Measurements from ENCODE around the gene NCAM2.
"Not testable (repeated sequence)": the region's sequence is repeated elsewhere in the genome, so short reads cannot be mapped to it uniquely, and the experiment has no call there.

NCAM2 gene

GRCh38 chr21:21109736-21110135 is 111.5 kb downstream of the NCAM2 start:
- no peak overlapping the region for H3K27ac ChIP-seq (ENCODE audit: low read length)

GRCh38 chr21:21111309-21111920 is 113.2 kb downstream of the NCAM2 start:
- no peaks in the 10 kb centered on the region for H3K27me3 ChIP-seq (ENCODE audit: low read depth, low read length)
- no peaks in the 10 kb centered on the region for H3K4me1 ChIP-seq (ENCODE audit: control insufficient read depth in 1 of 2, insufficient read depth in 2 of 2, low read length in 2 of 2)
- H3K36me3 ChIP-seq (ENCODE audit: control insufficient read depth in 1 of 2, insufficient read depth in 2 of 2, low read length in 2 of 2) = no peaks in the 10 kb centered on the region
- no peak overlapping the region for H3K4me3 ChIP-seq (ENCODE audit: low read depth in 1 of 2, low read length in 2 of 2)
- no peaks in the 10 kb centered on the region for H3K9me3 ChIP-seq (ENCODE audit: control insufficient read depth in 1 of 2, low read length in 2 of 2)
- H3K27ac ChIP-seq (ENCODE audit: low read length) = no peak overlapping the region

More at GRCh38 chr21:21109736-21110135, 111.5 kb downstream of the NCAM2 start:
- no peaks in the 10 kb centered on the region for H3K27me3 ChIP-seq (ENCODE audit: low read depth, low read length)
- H3K36me3 ChIP-seq (ENCODE audit: control insufficient read depth in 1 of 2, insufficient read depth in 2 of 2, low read length in 2 of 2) = no peaks in the 10 kb centered on the region
- H3K4me3 ChIP-seq (ENCODE audit: low read depth in 1 of 2, low read length in 2 of 2) = no peak overlapping the region
- H3K9me3 ChIP-seq (ENCODE audit: control insufficient read depth in 1 of 2, low read length in 2 of 2) = no peaks in the 10 kb centered on the region
- H3K4me1 ChIP-seq (ENCODE audit: control insufficient read depth in 1 of 2, insufficient read depth in 2 of 2, low read length in 2 of 2) = no peaks in the 10 kb centered on the region

GRCh38 chr21:21114461-21114860 is 116.3 kb downstream of the NCAM2 start:
- H3K36me3 ChIP-seq (ENCODE audit: control insufficient read depth in 1 of 2, insufficient read depth in 2 of 2, low read length in 2 of 2) = no peaks in the 10 kb centered on the region
- no peak overlapping the region for H3K4me3 ChIP-seq (ENCODE audit: low read depth in 1 of 2, low read length in 2 of 2)
- H3K27ac ChIP-seq (ENCODE audit: low read length) = no peak overlapping the region
- H3K27me3 ChIP-seq (ENCODE audit: low read depth, low read length) = no peaks in the 10 kb centered on the region
- no peaks in the 10 kb centered on the region for H3K4me1 ChIP-seq (ENCODE audit: control insufficient read depth in 1 of 2, insufficient read depth in 2 of 2, low read length in 2 of 2)
- H3K9me3 ChIP-seq (ENCODE audit: control insufficient read depth in 1 of 2, low read length in 2 of 2) = no peaks in the 10 kb centered on the region

DNA sequence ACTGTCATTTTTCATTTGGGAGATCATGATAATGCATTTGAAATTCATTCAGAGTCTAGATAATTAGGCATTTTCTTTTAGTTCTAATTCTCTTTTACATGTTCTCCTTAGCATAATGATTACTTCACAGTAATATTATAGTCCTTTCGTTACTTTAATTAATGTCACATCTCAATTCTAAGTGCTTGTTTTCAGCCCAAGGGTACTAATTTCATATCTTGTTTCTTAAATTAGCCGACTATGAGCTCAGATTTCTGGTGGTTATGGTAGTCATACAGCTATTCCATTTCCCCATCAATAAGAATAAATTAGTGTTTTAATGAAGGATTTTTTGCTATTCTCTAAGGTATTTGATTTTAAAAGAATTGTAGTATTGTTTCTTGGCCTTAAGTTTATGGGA is 120.9 kb downstream of the NCAM2 start:
- Histone ChIP-seq H3K27me3 (ENCODE audit: low read depth, low read length) (no peaks in the 10 kb centered on the region), H3K36me3 (ENCODE audit: control insufficient read depth in 1 of 2, insufficient read depth in 2 of 2, low read length in 2 of 2) (no peaks in the 10 kb centered on the region), H3K9me3 (ENCODE audit: control insufficient read depth in 1 of 2, low read length in 2 of 2) (no peaks in the 10 kb centered on the region), H3K4me1 (ENCODE audit: control insufficient read depth in 1 of 2, insufficient read depth in 2 of 2, low read length in 2 of 2) (no peaks in the 10 kb centered on the region), H3K4me3 (ENCODE audit: low read depth in 1 of 2, low read length in 2 of 2) (no peak overlapping the region), H3K27ac (ENCODE audit: low read length) (no peak overlapping the region)

- no peaks in the 10 kb centered on the region for H3K9me3 ChIP-seq (ENCODE audit: control insufficient read depth in 1 of 2, low read length in 2 of 2)
- H3K27ac ChIP-seq (ENCODE audit: low read length) = no peak overlapping the region
- H3K27me3 ChIP-seq (ENCODE audit: low read depth, low read length) = no peaks in the 10 kb centered on the region
- H3K4me3 ChIP-seq (ENCODE audit: low read depth in 1 of 2, low read length in 2 of 2) = no peak overlapping the region
- no peaks in the 10 kb centered on the region for H3K4me1 ChIP-seq (ENCODE audit: control insufficient read depth in 1 of 2, insufficient read depth in 2 of 2, low read length in 2 of 2)
- H3K36me3 ChIP-seq (ENCODE audit: control insufficient read depth in 1 of 2, insufficient read depth in 2 of 2, low read length in 2 of 2) = no peaks in the 10 kb centered on the region
These were observed 124.5 kb downstream of the NCAM2 start for GRCh38 chr21:21122680-21123079.

DNA sequence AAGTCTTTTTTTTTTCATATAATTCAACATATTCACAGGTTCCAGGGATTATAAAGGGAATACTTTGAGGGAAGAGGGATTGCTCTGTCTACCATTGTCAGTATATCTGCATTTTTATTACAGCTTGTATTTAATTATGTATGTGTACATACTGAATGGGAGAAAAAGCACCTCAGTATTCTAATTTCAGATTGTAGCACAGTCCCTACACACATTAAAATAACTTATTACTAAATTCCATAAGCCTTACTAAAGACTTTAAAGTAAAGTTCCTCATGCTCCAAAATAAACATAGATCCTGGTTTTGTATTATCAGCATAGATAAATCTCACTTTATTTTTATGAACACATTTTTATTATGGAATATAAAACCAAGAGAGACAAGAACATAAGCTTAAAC is 134.2 kb downstream of the NCAM2 start:
- no peaks in the 10 kb centered on the region for H3K36me3 ChIP-seq (ENCODE audit: control insufficient read depth in 1 of 2, insufficient read depth in 2 of 2, low read length in 2 of 2)
- H3K27me3 ChIP-seq (ENCODE audit: low read depth, low read length) = no peaks in the 10 kb centered on the region
- no peak overlapping the region for H3K4me3 ChIP-seq (ENCODE audit: low read depth in 1 of 2, low read length in 2 of 2)
- H3K27ac ChIP-seq (ENCODE audit: low read length) = no peak overlapping the region
- H3K9me3 ChIP-seq (ENCODE audit: control insufficient read depth in 1 of 2, low read length in 2 of 2) = no peaks in the 10 kb centered on the region
- H3K4me1 ChIP-seq (ENCODE audit: control insufficient read depth in 1 of 2, insufficient read depth in 2 of 2, low read length in 2 of 2) = no peaks in the 10 kb centered on the region

DNA sequence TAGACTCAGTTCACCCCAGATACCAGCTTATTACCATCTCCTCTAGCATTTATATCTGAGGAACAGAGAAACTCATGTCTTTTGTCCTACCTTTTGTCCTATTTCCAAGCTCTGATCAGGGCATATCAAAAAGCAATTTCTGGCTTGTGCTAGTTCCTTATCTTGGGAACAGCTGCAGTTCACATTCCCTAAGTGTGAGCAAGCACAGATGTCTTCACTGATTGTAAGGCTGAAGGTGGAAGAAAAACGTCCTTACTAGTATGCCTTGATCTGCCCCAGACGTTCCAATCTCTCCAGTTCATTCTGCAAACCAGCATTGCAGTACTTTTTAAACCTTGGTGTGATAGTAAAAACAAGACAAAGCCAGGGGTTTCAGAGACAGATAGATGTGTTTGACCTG is 139.8 kb downstream of the NCAM2 start:
- Histone ChIP-seq H3K27ac (ENCODE audit: low read length) (no peak overlapping the region), H3K4me3 (ENCODE audit: low read depth in 1 of 2, low read length in 2 of 2) (no peak overlapping the region), H3K36me3 (ENCODE audit: control insufficient read depth in 1 of 2, insufficient read depth in 2 of 2, low read length in 2 of 2) (no peaks in the 10 kb centered on the region), H3K9me3 (ENCODE audit: control insufficient read depth in 1 of 2, low read length in 2 of 2) (no peaks in the 10 kb centered on the region), H3K4me1 (ENCODE audit: control insufficient read depth in 1 of 2, insufficient read depth in 2 of 2, low read length in 2 of 2) (no peaks in the 10 kb centered on the region), H3K27me3 (ENCODE audit: low read depth, low read length) (no peaks in the 10 kb centered on the region)

DNA sequence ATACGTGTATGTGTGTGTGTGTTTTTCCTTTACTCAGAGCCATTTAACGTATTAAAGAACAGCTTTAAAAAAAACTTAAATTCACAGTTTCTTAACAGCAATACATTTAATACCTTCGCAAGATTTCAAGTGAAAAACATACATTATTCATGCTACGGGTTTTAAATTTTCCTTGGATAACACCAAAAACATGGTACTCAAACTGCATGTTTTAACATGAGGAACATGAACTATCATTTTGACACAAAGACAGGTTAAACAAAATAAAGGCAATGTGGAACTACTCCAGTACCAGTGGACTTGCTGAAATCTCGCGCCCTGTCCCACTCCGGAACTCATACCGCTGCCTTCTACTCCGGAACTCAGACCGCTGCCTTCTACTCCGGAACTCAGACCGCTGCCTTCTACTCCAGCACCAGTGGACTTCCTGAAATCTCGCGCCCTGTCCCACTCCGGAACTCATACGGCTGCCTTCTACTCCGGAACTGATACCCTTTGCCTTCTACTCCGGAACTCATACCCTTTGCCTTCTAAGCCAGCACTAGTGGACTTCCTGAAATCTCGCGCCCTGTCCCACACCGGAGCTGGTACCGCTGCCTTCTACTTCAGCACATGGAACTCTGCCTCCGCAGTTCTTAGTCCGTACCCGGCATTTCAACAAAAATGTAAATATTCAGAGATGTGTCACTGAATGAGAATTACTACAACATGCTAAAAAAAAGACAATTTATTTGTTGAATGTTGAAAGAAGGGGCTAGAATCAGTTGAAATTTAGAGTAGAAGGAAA is 148.6 kb downstream of the NCAM2 start:
- no peak overlapping the region for H3K4me3 ChIP-seq (ENCODE audit: low read depth in 1 of 2, low read length in 2 of 2)
- H3K4me1 ChIP-seq (ENCODE audit: control insufficient read depth in 1 of 2, insufficient read depth in 2 of 2, low read length in 2 of 2) = no peaks in the 10 kb centered on the region
- H3K27me3 ChIP-seq (ENCODE audit: low read depth, low read length) = no peaks in the 10 kb centered on the region
- no peaks in the 10 kb centered on the region for H3K36me3 ChIP-seq (ENCODE audit: control insufficient read depth in 1 of 2, insufficient read depth in 2 of 2, low read length in 2 of 2)
- H3K9me3 ChIP-seq (ENCODE audit: control insufficient read depth in 1 of 2, low read length in 2 of 2) = no peaks in the 10 kb centered on the region
- no peak overlapping the region for H3K27ac ChIP-seq (ENCODE audit: low read length)

DNA sequence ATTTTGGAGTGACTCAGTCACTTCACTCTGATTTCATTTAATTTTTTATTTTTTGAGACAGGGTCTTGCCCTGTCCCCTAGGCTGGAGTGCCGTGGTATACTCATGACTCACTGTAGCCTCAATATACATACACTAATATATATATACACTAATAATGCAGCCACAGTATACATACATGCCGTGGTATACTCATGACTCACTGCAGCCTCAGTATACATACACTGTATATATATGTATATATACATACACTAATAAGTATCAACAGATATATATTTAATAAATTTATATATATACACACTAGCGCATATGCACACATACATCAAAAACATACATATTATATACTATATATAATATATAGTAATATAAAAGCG is 149.2 kb downstream of the NCAM2 start:
- Histone ChIP-seq H3K4me1 (ENCODE audit: control insufficient read depth in 1 of 2, insufficient read depth in 2 of 2, low read length in 2 of 2) (no peaks in the 10 kb centered on the region), H3K36me3 (ENCODE audit: control insufficient read depth in 1 of 2, insufficient read depth in 2 of 2, low read length in 2 of 2) (no peaks in the 10 kb centered on the region), H3K27ac (ENCODE audit: low read length) (no peak overlapping the region), H3K9me3 (ENCODE audit: control insufficient read depth in 1 of 2, low read length in 2 of 2) (no peaks in the 10 kb centered on the region), H3K4me3 (ENCODE audit: low read depth in 1 of 2, low read length in 2 of 2) (no peak overlapping the region), H3K27me3 (ENCODE audit: low read depth, low read length) (no peaks in the 10 kb centered on the region)

DNA sequence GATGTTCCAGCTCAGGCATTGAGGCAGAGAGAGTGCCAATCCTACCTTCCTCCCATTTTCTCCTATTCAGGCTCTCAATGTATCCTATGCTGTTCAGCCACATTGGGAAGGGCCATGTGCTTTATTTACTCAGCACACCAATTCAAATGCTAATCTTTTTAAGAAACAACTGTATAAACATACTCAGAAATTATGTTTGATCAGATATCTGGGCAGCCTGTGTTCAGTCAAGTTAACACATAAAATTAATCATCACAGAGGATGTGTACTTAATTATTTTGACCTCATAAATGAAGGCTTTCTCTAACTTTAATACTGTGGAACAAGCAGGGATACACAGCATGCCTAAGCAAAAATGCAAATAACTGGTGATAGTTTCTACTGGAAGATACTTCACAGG is 149.8 kb downstream of the NCAM2 start:
- no peaks in the 10 kb centered on the region for H3K27me3 ChIP-seq (ENCODE audit: low read depth, low read length)
- no peak overlapping the region for H3K4me3 ChIP-seq (ENCODE audit: low read depth in 1 of 2, low read length in 2 of 2)
- no peak overlapping the region for H3K27ac ChIP-seq (ENCODE audit: low read length)
- no peaks in the 10 kb centered on the region for H3K9me3 ChIP-seq (ENCODE audit: control insufficient read depth in 1 of 2, low read length in 2 of 2)
- H3K4me1 ChIP-seq (ENCODE audit: control insufficient read depth in 1 of 2, insufficient read depth in 2 of 2, low read length in 2 of 2) = no peaks in the 10 kb centered on the region
- no peaks in the 10 kb centered on the region for H3K36me3 ChIP-seq (ENCODE audit: control insufficient read depth in 1 of 2, insufficient read depth in 2 of 2, low read length in 2 of 2)

- Histone ChIP-seq H3K4me1 (ENCODE audit: control insufficient read depth in 1 of 2, insufficient read depth in 2 of 2, low read length in 2 of 2) (no peaks in the 10 kb centered on the region), H3K27me3 (ENCODE audit: low read depth, low read length) (no peaks in the 10 kb centered on the region), H3K9me3 (ENCODE audit: control insufficient read depth in 1 of 2, low read length in 2 of 2) (no peaks in the 10 kb centered on the region)
These were observed 150.3 kb downstream of the NCAM2 start for GRCh38 chr21:21148514-21148913.

DNA sequence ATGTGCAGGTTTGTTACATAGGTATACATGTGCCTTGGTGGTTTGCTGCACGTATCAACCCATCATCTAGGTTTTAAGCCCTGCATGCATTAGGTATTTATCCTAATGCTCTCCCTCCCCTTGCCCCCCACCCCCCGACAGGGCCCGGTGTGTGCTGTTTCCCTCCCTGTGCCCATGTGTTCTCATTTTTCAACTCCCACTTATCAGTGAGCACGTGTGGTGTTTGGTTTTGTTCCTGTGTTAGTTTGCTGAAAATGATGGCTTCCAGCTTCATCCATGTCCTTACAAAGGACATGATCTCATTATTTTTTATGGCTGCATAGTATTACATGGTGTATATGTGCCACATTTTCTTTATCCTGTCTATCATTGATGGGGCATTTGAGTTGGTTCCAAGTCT is 151.2 kb downstream of the NCAM2 start:
- H3K9me3 ChIP-seq (ENCODE audit: control insufficient read depth in 1 of 2, low read length in 2 of 2); H3K4me1 ChIP-seq (ENCODE audit: control insufficient read depth in 1 of 2, insufficient read depth in 2 of 2, low read length in 2 of 2); H3K27me3 ChIP-seq (ENCODE audit: low read depth, low read length); H3K4me3 ChIP-seq (ENCODE audit: low read depth in 1 of 2, low read length in 2 of 2); H3K27ac ChIP-seq (ENCODE audit: low read length); H3K36me3 ChIP-seq (ENCODE audit: control insufficient read depth in 1 of 2, insufficient read depth in 2 of 2, low read length in 2 of 2): not testable (repeated sequence)

More at GRCh38 chr21:21148514-21148913, 150.3 kb downstream of the NCAM2 start:
- Histone ChIP-seq H3K36me3 (ENCODE audit: control insufficient read depth in 1 of 2, insufficient read depth in 2 of 2, low read length in 2 of 2) (no peaks in the 10 kb centered on the region), H3K27ac (ENCODE audit: low read length) (no peak overlapping the region), H3K4me3 (ENCODE audit: low read depth in 1 of 2, low read length in 2 of 2) (no peak overlapping the region)
